DOHH2 (cell line): ENCODE results near the gene ACTRT2.

ENCODE experiments used
- H3F3A ChIP-seq: fragments of 200-600 bp; sonication (generic), shearing (Covaris generic); 2 replicates; pipeline ENCODE4 v1.6.0; 2016; ENCODE audit warnings: antibody characterized with exemption, mild to moderate bottlenecking; ENCODE audit not compliant: control insufficient read depth, insufficient read depth
- H3K27ac ChIP-seq: fragments of 200-600 bp; sonication (generic); 2 replicates; pipeline ENCODE4 v1.5.1; 2014; ENCODE audit warnings: low read depth, mild to moderate bottlenecking, low read length, moderate library complexity
- H3K27me3 ChIP-seq: fragments of 200-600 bp; sonication (generic); 2 replicates; pipeline ENCODE4 v1.6.1; 2014; ENCODE audit warnings: mild to moderate bottlenecking, low read length, mixed read lengths; ENCODE audit not compliant: control insufficient read depth
- H3K36me3 ChIP-seq: fragments of 200-600 bp; sonication (generic); 2 replicates; pipeline ENCODE4 v1.6.1; 2014; ENCODE audit warnings: mild to moderate bottlenecking, low read length, moderate library complexity, mixed read lengths; ENCODE audit not compliant: control insufficient read depth
- H3K4me1 ChIP-seq: fragments of 200-600 bp; sonication (generic); 2 replicates; pipeline ENCODE4 v1.6.1; 2014; ENCODE audit warnings: mild to moderate bottlenecking, low read length, mixed read lengths; ENCODE audit not compliant: control insufficient read depth
- H3K4me2 ChIP-seq: fragments of 200-600 bp; sonication (generic); 2 replicates; pipeline ENCODE4 v1.6.0; 2014; ENCODE audit warnings: mild to moderate bottlenecking, low read length, moderate library complexity
- H3K4me3 ChIP-seq: fragments of 200-600 bp; sonication (generic); 2 replicates; pipeline ENCODE4 v1.5.1; 2014; ENCODE audit warnings: mild to moderate bottlenecking, low read length, mixed read lengths
- H3K79me2 ChIP-seq: fragments of 200-600 bp; sonication (generic); 2 replicates; pipeline ENCODE4 v1.6.1; 2014; ENCODE audit warnings: mild to moderate bottlenecking, low read length, mixed read lengths; ENCODE audit not compliant: control insufficient read depth
- H3K9me2 ChIP-seq: fragments of 200-600 bp; sonication (generic); replicated peaks from 2 replicates; pipeline ENCODE4 v1.6.1; 2014; ENCODE audit warnings: mild to moderate bottlenecking, low read length, mixed read lengths; ENCODE audit not compliant: control insufficient read depth
- H3K9me3 ChIP-seq: fragments of 200-600 bp; sonication (generic); 2 replicates; pipeline ENCODE4 v1.6.1; 2014; ENCODE audit warnings: antibody characterized with exemption, low read length, mixed read lengths; ENCODE audit not compliant: control insufficient read depth, insufficient read depth
- H4K20me1 ChIP-seq: fragments of 200-600 bp; sonication (generic); 2 replicates; pipeline ENCODE4 v1.6.0; 2014; ENCODE audit warnings: low read depth, mild to moderate bottlenecking, antibody characterized with exemption, low read length, moderate library complexity; ENCODE audit not compliant: control insufficient read depth, insufficient read depth
- CTCF ChIP-seq: fragments of 200-600 bp; sonication (generic); IDR thresholded peaks from one replicate; pipeline ENCODE4 v1.5.1; 2014; ENCODE audit warnings: antibody characterized with exemption, mild to moderate bottlenecking, low read depth, low read length; ENCODE audit not compliant: poor library complexity, severe bottlenecking
- EZH2phosphoT487 ChIP-seq: fragments of 200-600 bp; sonication (generic); IDR thresholded peaks from 2 replicates; pipeline ENCODE4 v1.6.1; 2017; ENCODE audit warnings: borderline replicate concordance, mild to moderate bottlenecking, antibody characterized with exemption, low read length, moderate library complexity, mixed read lengths

The ACTRT2 gene

DNA sequence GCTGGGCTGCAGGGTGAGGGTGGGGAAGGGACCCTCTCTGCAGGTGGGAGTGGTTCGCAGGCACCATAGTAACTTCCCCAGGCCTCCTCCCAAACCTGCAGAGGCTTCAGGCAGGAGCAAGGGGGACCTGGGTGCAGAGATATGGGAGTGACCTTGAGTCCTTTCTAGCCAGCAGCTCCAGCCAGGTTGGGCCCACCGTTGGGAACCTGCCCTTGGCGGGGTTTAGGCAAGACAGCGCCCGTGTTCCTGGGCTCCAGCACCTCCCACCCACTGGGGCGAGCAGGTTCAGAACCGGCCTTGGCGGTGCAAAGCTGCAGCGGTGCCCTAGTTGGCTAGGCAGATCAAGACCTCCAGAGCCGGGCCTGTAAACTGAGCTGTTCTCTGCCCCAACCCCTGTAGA is 45.6 kb downstream of the ACTRT2 start:
- Histone ChIP-seq H3K27me3 (no peaks in the 10 kb centered on the region), H3K4me3 (no peak overlapping the region), H3K9me3 (peaks cover 11% of the 10 kb centered on the region; the same call in 1 of the 2 replicates)

DNA sequence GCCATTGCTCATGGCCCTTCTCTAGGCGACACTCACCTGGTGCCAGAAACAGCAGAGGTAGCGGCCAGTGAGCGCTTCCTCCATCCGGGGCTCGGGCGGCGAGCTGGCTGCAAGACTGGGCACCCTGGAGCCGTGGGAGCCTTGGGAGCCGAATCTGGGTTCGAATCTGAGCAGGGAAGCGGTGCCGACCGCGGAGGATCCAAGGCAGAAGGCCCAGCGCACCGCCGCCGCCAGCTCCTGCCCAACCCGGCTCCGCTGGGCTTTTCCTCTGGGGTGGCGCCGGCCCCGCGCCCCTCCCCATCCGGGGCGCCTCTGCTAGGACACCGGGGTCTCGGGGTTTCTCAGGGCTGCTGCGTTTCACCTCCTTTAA is 46.0 kb downstream of the ACTRT2 start:
- Histone ChIP-seq H3K36me3 (no peaks in the 10 kb centered on the region), H3K4me1 (no peaks in the 10 kb centered on the region), H3K4me3 (no peak overlapping the region), H3K27ac (no peak overlapping the region), H3K9me2 (no peaks in the 10 kb centered on the region), H3K4me2 (no peak overlapping the region), H3K9me3 (peaks cover 11% of the 10 kb centered on the region; the same call in 1 of the 2 replicates), H3K27me3 (no peaks in the 10 kb centered on the region), H3K79me2 (no peaks in the 10 kb centered on the region), H3F3A (no peaks in the 10 kb centered on the region), H4K20me1 (no peaks in the 10 kb centered on the region)
- TF ChIP-seq EZH2phosphoT487 = no peak
- TF ChIP-seq CTCF = no peak

More for the DNA sequence above, 45.6 kb downstream of the ACTRT2 start:
- Histone ChIP-seq H3K4me2 (no peak overlapping the region), H3K27ac (no peak overlapping the region), H3K36me3 (no peaks in the 10 kb centered on the region), H3F3A (no peaks in the 10 kb centered on the region), H3K4me1 (no peaks in the 10 kb centered on the region), H3K9me2 (no peaks in the 10 kb centered on the region), H3K79me2 (no peaks in the 10 kb centered on the region), H4K20me1 (no peaks in the 10 kb centered on the region)
- TF ChIP-seq EZH2phosphoT487 (no peak), CTCF (no peak)

- Histone ChIP-seq H3K4me3 (no peak overlapping the region), H3K36me3 (no peaks in the 10 kb centered on the region), H3K9me2 (no peaks in the 10 kb centered on the region), H3F3A (no peaks in the 10 kb centered on the region), H3K4me1 (no peaks in the 10 kb centered on the region), H3K27ac (no peak overlapping the region), H4K20me1 (no peaks in the 10 kb centered on the region), H3K79me2 (no peaks in the 10 kb centered on the region), H3K27me3 (no peaks in the 10 kb centered on the region), H3K4me2 (no peak overlapping the region), H3K9me3 (peaks cover 11% of the 10 kb centered on the region; the same call in 1 of the 2 replicates)
- TF ChIP-seq EZH2phosphoT487 = no peak
- TF ChIP-seq CTCF = no peak
Observed at GRCh38 chr1:3067671-3068563, 46.6 kb downstream of the ACTRT2 start.
